A549 (cell line): ENCODE data around the gene P2RY14.

Experiments
- ATOH8 ChIP-seq: fragments of 250-450 bp; sonication (Bioruptor Pico); IDR thresholded peaks from 2 replicates; pipeline ENCODE4 v1.5.0; 2020; ENCODE audit warnings: low read depth, mild to moderate bottlenecking, moderate library complexity
- CHD2 ChIP-seq: fragments of 150-350 bp; IDR thresholded peaks from 2 replicates; pipeline ENCODE4 v1.6.1; 2014; ENCODE audit warnings: low read length; ENCODE audit not compliant: partially characterized antibody
- CTCF ChIP-seq: fragments of >200 bp; sonication (Bioruptor Twin); formaldehyde crosslinking; IDR thresholded peaks from 3 replicates; pipeline ENCODE4 v1.5.1; 2016
- EP300 ChIP-seq, 2 experiments: fragments of >200 bp; sonication (Bioruptor Twin); formaldehyde crosslinking; IDR thresholded peaks; 2 replicates in 1 of 2; 3 replicates in 1 of 2; pipeline ENCODE4 v1.6.1; 2016 to 2017
- POLR2A ChIP-seq: IDR thresholded peaks from 2 replicates; pipeline ENCODE4 v1.6.1; 2012; ENCODE audit warnings: mild to moderate bottlenecking, low read length
- RAD21 ChIP-seq, 2 experiments: fragments of >200 bp in 1 of 2; sonication (Bioruptor Twin) in 1 of 2; formaldehyde crosslinking in 1 of 2; IDR thresholded peaks in 1 of 2; conservative IDR thresholded peaks in 1 of 2; 2 replicates in 1 of 2; 3 replicates in 1 of 2; pipeline ENCODE4 v1.6.1; 2012 to 2018; ENCODE audit warnings: inconsistent platforms in 1 of 2
- RCOR1 ChIP-seq: fragments of 150-350 bp; IDR thresholded peaks from 2 replicates; pipeline ENCODE4 v1.6.1; 2014; ENCODE audit warnings: antibody characterized with exemption, low read length, low read depth
- RFX5 ChIP-seq: fragments of 450-650 bp; IDR thresholded peaks from 2 replicates; pipeline ENCODE4 v1.7.1; 2014; ENCODE audit warnings: antibody characterized with exemption, mild to moderate bottlenecking, moderate library complexity
- USF2 ChIP-seq: fragments of 450-650 bp; IDR thresholded peaks from 2 replicates; pipeline ENCODE4 v1.6.1; 2014; ENCODE audit warnings: antibody characterized with exemption

- TF ChIP-seq CTCF (no peak), RFX5 (no peak), POLR2A (no peak), USF2 (no peak), CHD2 (no peak), RAD21 (conservative IDR thresholded peaks at IDR 0.05 in 1 of 2, IDR thresholded peaks at IDR 0.05 in 1 of 2) (no peak), ATOH8 (no peak), RCOR1 (no peak), EP300 (IDR thresholded peaks at IDR 0.05) (no peak)
Observed at GRCh38 chr3:151268267-151269235, 9.8 kb downstream of the P2RY14 start.
